Measurements from ENCODE around the gene CEP170.
"Not testable (repeated sequence)": the region's sequence is repeated elsewhere in the genome, so short reads cannot be mapped to it uniquely, and the experiment has no call there.

- TF ChIP-seq, protein P1, sequence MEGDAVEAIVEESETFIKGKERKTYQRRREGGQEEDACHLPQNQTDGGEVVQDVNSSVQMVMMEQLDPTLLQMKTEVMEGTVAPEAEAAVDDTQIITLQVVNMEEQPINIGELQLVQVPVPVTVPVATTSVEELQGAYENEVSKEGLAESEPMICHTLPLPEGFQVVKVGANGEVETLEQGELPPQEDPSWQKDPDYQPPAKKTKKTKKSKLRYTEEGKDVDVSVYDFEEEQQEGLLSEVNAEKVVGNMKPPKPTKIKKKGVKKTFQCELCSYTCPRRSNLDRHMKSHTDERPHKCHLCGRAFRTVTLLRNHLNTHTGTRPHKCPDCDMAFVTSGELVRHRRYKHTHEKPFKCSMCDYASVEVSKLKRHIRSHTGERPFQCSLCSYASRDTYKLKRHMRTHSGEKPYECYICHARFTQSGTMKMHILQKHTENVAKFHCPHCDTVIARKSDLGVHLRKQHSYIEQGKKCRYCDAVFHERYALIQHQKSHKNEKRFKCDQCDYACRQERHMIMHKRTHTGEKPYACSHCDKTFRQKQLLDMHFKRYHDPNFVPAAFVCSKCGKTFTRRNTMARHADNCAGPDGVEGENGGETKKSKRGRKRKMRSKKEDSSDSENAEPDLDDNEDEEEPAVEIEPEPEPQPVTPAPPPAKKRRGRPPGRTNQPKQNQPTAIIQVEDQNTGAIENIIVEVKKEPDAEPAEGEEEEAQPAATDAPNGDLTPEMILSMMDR (IDR thresholded peaks at IDR 0.05) = not testable (repeated sequence)
- TF ChIP-seq POLR2A (IDR thresholded peaks at IDR 0.05) = not testable (repeated sequence)
Measured at GRCh38 chr1:243177792-243178191, 77.3 kb downstream of the CEP170 start.

Data from testis (tissue), 2 donors.